Measurements from ENCODE around the gene WNT16. TPM values are rescaled to one million over a fixed set of nuclear protein-coding genes. Genes with fewer than 3 reads are reported as not detected.

WNT16 gene
- total RNA-seq, 1 donor from 2014 or later = not detected

DNA sequence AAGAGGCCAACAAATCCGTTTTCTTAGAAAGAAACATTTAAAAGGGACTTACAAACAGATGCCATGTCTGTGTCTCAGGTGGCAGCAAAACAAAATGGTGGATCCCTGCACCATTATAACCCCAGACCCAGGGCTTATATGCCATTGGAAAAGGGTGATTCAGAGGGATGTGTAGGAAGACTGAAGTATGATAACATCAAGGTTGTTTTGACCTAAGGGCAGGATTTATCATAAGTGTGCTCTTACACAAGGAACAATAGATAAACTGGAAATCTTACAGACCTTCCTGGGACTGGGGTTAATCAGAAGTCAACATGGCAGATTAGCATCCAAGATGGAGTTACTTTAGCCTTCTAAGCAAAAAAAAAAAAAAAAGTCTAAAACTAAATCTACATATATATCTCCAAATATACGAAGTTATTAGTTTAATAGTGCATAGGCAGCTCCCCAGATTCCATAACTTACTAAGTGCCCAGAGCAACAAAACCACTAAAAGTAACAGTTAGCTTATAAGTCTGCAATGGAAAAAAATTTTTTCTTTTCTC lies 34.3 kb upstream of the WNT16 start:
- H3K36me3 Mint-ChIP-seq (ENCODE audit: unreplicated experiment) = no peaks in the 10 kb centered on the region
- no peaks in the 10 kb centered on the region for H3K27me3 Mint-ChIP-seq (ENCODE audit: unreplicated experiment)
- H3K4me3 Mint-ChIP-seq (ENCODE audit: unreplicated experiment) = no peak overlapping the region
- no peak for DNase-seq
- no peaks in the 10 kb centered on the region for H3K4me1 Mint-ChIP-seq (ENCODE audit: low read depth, unreplicated experiment)
- H3K27ac Mint-ChIP-seq (ENCODE audit: unreplicated experiment) = no peak overlapping the region
- TF ChIP-seq, protein P1, sequence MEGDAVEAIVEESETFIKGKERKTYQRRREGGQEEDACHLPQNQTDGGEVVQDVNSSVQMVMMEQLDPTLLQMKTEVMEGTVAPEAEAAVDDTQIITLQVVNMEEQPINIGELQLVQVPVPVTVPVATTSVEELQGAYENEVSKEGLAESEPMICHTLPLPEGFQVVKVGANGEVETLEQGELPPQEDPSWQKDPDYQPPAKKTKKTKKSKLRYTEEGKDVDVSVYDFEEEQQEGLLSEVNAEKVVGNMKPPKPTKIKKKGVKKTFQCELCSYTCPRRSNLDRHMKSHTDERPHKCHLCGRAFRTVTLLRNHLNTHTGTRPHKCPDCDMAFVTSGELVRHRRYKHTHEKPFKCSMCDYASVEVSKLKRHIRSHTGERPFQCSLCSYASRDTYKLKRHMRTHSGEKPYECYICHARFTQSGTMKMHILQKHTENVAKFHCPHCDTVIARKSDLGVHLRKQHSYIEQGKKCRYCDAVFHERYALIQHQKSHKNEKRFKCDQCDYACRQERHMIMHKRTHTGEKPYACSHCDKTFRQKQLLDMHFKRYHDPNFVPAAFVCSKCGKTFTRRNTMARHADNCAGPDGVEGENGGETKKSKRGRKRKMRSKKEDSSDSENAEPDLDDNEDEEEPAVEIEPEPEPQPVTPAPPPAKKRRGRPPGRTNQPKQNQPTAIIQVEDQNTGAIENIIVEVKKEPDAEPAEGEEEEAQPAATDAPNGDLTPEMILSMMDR (IDR thresholded peaks at IDR 0.05; ENCODE audit: partially characterized antibody, unreplicated experiment) = no peak
- H3K9me3 Mint-ChIP-seq (ENCODE audit: unreplicated experiment) = no peaks in the 10 kb centered on the region

DNA sequence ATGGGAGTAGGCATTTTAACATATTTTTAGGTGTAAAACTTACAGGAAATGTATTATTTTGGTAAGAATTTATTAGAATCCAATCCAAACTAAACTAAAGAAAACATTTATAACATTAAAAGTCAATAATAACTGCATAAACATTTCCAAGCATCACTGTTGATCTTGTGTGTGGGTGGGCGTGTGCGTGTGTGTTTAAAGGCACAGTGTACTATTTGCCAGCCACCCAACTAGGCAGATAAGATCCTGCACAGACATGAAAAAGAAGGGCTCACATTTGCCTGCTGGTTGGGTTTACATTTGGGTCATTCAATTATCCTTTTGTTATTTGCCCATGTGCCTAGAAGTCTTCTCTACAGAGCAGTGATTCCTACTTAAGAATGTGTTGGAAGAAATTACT lies 31.0 kb upstream of the WNT16 start:
- no peaks in the 10 kb centered on the region for H3K4me1 Mint-ChIP-seq (ENCODE audit: low read depth, unreplicated experiment)
- no peaks in the 10 kb centered on the region for H3K36me3 Mint-ChIP-seq (ENCODE audit: unreplicated experiment)
- no peaks in the 10 kb centered on the region for H3K9me3 Mint-ChIP-seq (ENCODE audit: unreplicated experiment)
- no peak overlapping the region for H3K27ac Mint-ChIP-seq (ENCODE audit: unreplicated experiment)
- TF ChIP-seq, protein P1 (IDR thresholded peaks at IDR 0.05; ENCODE audit: partially characterized antibody, unreplicated experiment) = no peak
- no peaks in the 10 kb centered on the region for H3K27me3 Mint-ChIP-seq (ENCODE audit: unreplicated experiment)
- no peak for DNase-seq
- H3K4me3 Mint-ChIP-seq (ENCODE audit: unreplicated experiment) = no peak overlapping the region

DNA sequence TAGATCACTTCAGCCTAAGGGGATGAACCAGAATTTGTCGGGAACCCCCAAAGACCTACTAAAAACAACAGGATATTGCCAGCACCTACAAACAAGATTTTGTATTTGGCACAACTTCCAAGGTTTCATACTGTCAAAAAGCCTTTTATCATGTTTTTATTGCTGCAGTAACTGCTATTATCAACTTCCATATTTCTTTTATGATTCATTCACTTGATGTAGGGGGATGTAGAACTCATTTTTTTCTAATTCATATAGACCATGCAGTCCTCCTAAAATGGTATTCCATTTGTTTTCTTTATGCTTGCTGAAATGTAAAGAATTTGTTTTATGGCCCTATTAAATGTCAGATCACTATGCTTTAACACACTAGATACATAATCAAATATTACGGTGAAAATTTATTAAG lies 30.0 kb upstream of the WNT16 start:
- no peaks in the 10 kb centered on the region for H3K36me3 Mint-ChIP-seq (ENCODE audit: unreplicated experiment)
- H3K9me3 Mint-ChIP-seq (ENCODE audit: unreplicated experiment) = no peaks in the 10 kb centered on the region
- TF ChIP-seq, protein P1 (IDR thresholded peaks at IDR 0.05; ENCODE audit: partially characterized antibody, unreplicated experiment) = no peak
- no peak for DNase-seq
- no peaks in the 10 kb centered on the region for H3K4me1 Mint-ChIP-seq (ENCODE audit: low read depth, unreplicated experiment)
- H3K27ac Mint-ChIP-seq (ENCODE audit: unreplicated experiment) = no peak overlapping the region
- no peaks in the 10 kb centered on the region for H3K27me3 Mint-ChIP-seq (ENCODE audit: unreplicated experiment)
- H3K4me3 Mint-ChIP-seq (ENCODE audit: unreplicated experiment) = no peak overlapping the region

DNA sequence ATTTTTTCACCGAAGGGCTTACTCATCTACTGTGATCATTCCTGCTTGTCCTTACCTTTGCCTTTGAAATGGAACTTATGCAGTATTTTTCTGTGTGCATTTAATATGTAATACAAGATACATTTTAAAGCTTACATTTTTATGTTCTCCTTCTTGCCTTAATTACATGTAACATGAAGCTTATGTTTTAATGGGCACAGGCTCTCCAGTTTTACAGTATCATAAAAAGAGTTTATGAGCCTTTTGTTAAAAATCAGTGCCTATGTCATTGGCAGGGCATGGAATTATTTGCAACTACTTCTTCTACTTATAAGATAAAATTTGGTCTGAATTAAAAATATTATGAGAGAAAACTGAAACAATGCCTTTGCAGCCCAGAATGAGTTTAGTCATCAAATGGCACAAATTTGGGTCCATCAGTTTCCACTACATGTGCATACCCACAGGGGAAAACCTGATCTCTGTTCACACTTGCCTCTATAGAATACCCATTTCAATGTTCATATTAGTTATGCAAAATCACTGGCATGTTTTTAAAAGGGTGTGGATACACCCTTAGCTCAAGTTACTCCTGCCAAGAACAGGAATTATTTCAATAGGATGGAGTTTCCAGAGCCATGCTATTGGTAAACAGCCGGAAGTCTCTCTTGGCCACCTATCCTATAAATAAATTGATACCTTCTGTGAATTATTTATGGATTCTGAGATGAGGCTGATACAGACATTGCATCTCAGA lies 27.9 kb upstream of the WNT16 start:
- no peak for DNase-seq
- no peaks in the 10 kb centered on the region for H3K9me3 Mint-ChIP-seq (ENCODE audit: unreplicated experiment)
- no peaks in the 10 kb centered on the region for H3K4me1 Mint-ChIP-seq (ENCODE audit: low read depth, unreplicated experiment)
- TF ChIP-seq, protein P1 (IDR thresholded peaks at IDR 0.05; ENCODE audit: partially characterized antibody, unreplicated experiment) = no peak
- no peaks in the 10 kb centered on the region for H3K27me3 Mint-ChIP-seq (ENCODE audit: unreplicated experiment)
- no peak overlapping the region for H3K4me3 Mint-ChIP-seq (ENCODE audit: unreplicated experiment)
- H3K36me3 Mint-ChIP-seq (ENCODE audit: unreplicated experiment) = no peaks in the 10 kb centered on the region
- no peak overlapping the region for H3K27ac Mint-ChIP-seq (ENCODE audit: unreplicated experiment)

DNA sequence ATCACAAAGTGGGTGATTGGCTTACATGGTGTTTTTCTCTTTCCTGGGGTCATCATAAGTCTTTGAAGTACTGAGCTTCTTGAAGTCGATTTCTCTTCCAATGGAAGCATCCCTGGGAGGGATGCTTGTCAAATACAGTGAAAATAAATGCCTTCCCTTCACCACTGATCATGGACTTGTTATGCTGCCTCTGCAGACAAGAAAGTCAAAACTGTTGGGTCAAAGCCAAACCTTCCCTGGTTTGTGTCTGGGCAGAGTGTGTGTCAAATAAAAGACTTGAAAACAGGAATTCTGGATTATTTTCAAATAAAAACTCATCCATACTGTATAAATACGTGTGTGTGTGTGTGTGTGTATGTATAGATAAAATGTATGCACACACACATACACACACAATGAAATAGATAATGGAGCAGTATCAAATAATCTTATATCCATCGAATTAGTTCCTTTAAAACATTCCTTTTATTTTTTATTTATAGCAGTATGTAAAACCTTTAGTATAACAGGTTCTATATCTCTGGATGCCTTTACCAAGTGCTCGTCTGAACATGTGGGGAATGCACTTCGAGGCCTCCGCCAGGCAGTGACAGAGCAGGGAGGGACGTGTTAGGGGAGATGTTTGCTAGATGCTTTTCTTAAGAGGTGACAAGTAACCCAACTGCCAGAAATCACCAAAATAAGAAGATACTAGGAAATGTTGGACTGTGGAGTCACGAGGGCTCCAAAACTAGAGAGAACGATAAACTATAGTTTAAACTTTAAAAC lies 27.2 kb upstream of the WNT16 start:
- no peak for DNase-seq
- no peaks in the 10 kb centered on the region for H3K4me1 Mint-ChIP-seq (ENCODE audit: low read depth, unreplicated experiment)
- no peaks in the 10 kb centered on the region for H3K36me3 Mint-ChIP-seq (ENCODE audit: unreplicated experiment)
- H3K27me3 Mint-ChIP-seq (ENCODE audit: unreplicated experiment) = no peaks in the 10 kb centered on the region
- no peak overlapping the region for H3K27ac Mint-ChIP-seq (ENCODE audit: unreplicated experiment)
- no peak overlapping the region for H3K4me3 Mint-ChIP-seq (ENCODE audit: unreplicated experiment)
- TF ChIP-seq, protein P1 (IDR thresholded peaks at IDR 0.05; ENCODE audit: partially characterized antibody, unreplicated experiment) = no peak
- no peaks in the 10 kb centered on the region for H3K9me3 Mint-ChIP-seq (ENCODE audit: unreplicated experiment)
